Measurements from ENCODE around the gene BEST1.
A peak's percentile ranks its signal among the peaks of the same experiment; 100 is the strongest.
"Not testable (repeated sequence)": the region's sequence is repeated elsewhere in the genome, so short reads cannot be mapped to it uniquely, and the experiment has no call there.

The BEST1 gene

DNA sequence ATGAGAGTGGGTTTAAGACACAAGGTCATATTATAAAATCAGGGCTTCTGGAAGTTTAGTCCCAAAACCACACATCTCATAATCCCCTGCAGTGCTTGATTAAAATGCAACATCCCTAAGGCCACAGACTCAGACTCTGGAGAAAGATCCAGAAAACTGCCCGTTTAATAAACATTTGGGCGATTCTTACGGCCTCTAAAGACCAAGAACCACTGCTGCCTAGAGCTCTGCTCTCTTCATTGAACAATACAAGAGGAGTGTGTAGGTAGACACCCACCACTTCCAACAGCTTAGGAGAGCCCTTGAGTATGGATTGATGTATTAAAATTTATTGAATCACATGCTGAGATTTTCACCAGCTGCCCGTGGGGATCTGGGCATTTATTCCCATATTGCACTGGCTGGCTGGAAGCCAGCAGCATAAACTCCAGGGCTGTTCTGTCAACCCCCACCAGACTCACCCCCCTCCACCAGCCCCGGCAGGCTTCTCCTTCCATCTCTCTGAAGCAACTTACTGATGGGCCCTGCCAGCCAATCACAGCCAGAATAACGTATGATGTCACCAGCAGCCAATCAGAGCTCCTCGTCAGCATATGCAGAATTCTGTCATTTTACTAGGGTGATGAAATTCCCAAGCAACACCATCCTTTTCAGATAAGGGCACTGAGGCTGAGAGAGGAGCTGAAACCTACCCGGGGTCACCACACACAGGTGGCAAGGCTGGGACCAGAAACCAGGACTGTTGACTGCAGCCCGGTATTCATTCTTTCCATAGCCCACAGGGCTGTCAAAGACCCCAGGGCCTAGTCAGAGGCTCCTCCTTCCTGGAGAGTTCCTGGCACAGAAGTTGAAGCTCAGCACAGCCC is 749 bp upstream of the BEST1 start:
- DNase-seq, result peak; percentile 95

DNA sequence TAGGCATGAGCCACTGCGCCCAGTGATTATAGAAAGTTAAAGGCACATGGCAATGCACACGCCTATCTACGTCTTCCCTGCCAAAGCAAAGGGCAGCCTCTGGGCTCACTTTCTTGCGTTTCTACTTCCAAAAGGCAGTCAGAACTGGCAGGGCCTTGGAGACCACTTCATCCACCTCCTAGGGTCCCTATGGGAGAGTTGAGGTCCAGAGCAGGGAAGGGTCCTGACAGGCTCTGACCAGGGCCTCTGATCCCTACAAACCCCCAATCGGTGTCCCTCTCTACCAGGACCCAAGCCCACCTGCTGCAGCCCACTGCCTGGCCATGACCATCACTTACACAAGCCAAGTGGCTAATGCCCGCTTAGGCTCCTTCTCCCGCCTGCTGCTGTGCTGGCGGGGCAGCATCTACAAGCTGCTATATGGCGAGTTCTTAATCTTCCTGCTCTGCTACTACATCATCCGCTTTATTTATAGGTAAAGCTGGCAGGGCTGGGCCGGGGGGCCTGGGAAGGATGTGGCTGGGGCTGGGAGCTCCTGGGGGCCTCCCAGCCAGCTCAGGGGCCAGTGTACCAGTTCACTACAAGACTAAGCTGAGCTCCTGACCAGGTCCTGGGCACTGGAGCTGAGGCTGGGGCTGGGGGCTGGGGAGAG is 1.5 kb downstream of the BEST1 start:
- DNase-seq, result no peak

DNA sequence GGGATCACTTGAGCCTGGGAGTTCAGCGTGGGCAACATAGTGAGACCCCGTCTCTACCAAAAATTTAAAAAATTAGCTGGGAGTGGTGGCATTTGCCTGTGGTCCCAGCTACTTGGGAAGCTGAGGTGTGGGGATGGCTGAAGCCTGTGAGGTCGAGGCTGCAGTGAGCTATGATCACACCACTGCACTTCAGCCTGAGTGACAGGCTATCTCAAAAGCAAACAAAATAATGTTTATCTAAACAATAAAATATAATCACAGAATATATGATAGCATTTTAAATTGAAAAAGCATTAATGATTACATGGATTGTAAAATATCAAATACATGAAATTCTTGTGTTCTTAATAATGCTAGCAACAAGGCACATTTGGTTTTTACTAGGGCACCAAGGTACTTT is 2.7 kb downstream of the BEST1 start:
- no peak for DNase-seq

DNA sequence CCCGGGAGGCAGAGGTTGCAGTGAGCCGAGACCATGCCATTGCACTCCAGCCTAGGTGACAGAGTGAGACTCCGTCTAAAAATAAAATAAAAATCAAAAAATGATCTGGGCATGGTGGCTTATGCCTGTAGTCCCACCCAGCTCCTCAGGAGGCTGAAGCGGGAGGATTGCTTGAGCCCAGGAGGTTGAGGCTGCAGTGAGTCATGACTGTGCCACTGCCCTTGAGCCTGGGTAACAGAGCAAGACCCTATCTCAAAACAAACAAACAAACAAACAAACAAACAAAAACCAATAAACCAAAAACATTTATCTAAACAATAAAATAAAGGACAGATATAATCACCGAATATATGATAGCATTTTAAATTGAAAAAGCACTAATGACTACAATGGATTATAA is 3.5 kb downstream of the BEST1 start:
- not testable (repeated sequence) for DNase-seq

DNA sequence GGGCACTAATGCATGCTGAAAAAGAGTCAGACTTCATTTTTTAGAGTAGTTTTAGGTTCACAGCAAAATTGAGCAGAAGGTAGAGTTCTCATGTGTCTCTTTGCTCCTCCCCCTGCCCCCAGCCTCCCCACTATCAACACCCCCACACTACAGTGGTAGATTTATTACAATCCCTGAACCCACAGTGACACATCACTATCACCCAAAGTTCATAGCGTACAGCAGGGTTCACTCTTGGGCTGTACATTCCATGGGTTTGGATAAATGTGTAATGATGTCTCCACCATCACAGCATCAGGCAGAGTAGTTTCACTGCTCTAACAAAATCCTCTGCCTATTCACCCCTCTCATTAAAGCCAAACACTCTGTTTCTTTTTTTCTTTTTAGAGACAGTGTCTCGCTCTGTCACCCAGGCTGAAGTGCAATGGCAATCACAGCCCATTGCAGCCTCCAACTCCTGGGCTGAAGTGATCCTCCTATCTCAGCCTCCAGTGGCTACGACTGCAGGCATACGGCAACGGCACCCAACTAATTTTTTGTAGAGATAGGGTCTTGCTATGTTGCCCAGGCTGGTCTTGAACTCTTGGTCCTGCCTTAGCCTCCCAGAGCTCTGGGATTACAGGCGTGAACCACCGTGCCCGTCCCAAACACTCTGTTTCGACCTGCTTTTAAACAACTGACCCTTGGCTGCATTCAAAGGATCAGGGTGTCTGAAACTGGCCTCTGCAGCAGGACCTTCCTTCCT is 4.1 kb downstream of the BEST1 start:
- no peak for DNase-seq

DNA sequence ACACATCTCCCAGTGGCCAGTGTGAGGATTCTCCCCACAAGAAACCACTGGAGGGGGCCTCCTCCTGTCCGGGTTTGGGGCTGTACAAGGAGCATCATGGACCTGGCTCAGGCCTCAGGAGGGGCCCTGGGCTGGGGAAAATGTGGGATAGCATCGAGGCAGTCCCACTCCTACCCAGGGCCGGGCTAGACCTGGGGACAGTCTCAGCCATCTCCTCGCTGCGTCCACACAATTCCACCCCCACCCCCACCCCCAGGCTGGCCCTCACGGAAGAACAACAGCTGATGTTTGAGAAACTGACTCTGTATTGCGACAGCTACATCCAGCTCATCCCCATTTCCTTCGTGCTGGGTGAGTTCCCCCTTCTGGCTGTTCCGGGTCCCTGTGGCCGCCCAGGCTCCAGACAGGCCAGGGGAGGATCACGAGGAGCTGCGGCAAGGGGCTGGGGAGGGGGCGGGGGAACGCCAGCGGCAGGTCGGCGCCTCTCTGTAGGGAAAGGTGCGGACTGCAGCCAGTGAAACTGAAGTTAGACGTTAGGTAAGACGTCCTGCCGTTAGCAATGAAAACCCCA is 4.8 kb downstream of the BEST1 start:
- peak; percentile 72 for DNase-seq

DNA sequence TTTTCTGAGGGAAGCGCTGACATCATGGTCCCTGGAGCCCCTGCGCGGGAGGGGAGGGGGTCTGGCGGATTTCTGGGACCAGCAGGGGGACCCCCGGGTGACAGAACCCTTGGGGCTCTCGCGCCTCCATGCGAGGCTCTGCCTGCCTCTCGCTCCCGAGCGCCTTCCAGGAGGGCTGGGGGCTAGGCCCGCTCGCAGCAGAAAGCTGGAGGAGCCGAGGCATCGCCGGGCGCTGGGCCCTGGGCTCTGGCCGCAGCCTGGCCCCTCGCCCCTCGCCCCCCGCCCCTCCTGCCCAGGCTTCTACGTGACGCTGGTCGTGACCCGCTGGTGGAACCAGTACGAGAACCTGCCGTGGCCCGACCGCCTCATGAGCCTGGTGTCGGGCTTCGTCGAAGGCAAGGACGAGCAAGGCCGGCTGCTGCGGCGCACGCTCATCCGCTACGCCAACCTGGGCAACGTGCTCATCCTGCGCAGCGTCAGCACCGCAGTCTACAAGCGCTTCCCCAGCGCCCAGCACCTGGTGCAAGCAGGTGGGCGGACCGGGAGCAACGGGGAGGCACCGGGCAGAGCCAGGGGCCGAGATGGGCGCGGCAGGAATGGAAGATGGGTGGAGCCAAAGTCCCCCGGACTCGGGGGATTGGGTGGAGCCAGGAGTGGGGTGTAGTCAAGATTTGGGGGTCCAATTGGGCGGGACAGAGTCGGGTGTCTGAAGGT is 5.4 kb downstream of the BEST1 start:
- DNase-seq, result peak; percentile 89

DNA sequence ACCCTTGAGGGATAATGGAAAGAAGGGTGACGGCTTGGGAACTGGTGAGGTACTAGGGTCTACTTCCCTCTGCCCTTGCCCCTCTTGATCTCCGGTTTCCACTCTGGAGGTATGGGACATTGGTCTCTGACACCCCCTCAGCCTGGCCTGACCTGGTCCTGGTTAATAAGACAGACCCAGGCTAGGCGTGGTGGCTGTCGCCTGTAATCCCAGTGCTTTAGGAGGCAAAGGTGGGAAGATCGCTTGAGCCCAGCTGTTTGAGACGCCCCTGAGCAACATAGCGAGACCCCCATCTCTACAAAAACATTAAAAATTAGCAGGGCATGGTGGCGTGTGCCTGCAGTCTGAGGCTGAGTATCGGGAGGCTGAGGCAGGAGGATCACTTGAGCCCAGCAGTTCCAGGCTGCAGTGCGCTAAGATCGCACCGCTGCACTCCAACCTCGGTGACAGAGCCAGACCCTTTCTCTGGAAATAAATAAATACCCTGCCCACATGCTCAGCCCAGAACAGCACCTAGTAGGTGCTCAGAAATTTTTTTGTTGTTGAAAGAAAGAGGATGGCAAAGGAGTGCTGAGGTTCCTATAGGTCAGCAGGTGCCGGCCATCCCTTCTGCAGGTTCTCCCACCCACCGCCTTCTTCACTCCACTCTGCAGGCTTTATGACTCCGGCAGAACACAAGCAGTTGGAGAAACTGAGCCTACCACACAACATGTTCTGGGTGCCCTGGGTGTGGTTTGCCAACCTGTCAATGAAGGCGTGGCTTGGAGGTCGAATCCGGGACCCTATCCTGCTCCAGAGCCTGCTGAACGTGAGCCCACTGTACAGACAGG is 6.3 kb downstream of the BEST1 start:
- DNase-seq, result no peak

DNA sequence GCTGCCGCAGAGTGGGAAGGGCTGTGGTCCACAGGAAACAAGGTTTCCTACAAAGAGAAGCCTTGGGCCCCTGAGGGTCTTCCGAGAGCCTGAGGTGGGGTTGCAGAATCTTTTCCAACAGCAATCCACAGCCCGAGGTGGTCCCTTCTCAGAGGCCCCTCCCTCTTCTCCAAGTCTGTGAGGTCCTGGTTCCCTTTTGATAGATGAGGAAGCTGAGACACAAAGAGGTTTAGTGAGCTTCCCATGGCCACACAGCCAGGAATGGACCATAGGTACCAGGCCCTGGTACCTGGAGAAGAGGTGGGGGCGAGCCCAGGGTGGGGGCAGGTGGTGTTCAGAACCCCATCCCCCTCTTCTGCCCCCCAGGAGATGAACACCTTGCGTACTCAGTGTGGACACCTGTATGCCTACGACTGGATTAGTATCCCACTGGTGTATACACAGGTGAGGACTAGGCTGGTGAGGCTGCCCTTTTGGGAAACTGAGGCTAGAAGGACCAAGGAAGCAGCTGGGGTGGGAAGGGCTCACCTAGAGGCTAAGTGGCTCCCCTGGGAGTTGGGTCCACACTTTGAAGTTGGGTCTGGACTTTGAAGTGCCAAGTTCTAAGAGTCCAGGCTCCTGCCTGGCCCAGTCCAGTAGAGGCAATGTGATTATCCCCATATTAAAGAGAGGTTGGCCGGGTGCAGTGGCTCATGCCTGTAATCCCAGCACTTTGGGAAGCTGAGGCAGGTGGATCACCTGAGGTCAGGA is 7.0 kb downstream of the BEST1 start:
- no peak for DNase-seq

DNA sequence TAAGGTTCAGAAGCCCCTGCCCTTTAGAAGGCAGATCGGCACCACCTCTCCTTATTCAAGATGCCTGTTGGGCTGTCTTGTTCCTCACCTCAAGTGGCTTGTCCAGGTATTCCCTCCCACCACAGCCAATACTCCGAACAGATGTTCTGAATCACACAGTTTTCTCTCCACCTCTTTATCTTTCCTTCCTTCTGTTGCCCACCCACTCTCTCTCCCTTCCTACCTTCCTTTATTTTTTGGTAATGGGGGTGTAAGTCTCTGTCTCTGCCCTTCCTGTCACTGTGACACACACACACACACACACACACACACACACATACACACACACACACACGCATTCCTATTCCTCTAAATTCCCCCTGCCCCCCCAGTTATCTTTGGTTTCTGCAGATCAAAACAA is 8.4 kb downstream of the BEST1 start:
- no peak for DNase-seq

DNA sequence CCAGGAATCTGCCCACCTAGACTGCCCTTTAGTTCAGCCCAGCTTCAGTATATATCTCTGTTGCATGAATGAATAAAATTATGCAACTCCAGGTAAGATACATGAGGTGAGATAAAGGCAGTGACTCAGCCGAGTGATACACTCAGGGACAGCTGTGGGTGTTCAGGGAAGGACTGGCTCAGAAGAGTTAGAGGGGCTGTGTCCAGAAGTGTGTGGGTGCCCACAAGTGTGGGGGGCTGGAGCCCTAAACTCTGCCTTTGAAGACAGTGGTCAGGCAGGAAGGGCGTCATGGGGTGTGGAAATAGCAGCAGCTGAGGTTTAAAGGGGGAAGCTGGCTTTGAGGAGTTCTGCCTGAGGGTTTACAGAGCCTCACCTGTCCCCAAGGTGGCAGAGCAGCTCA is 9.0 kb downstream of the BEST1 start:
- no peak for DNase-seq

DNA sequence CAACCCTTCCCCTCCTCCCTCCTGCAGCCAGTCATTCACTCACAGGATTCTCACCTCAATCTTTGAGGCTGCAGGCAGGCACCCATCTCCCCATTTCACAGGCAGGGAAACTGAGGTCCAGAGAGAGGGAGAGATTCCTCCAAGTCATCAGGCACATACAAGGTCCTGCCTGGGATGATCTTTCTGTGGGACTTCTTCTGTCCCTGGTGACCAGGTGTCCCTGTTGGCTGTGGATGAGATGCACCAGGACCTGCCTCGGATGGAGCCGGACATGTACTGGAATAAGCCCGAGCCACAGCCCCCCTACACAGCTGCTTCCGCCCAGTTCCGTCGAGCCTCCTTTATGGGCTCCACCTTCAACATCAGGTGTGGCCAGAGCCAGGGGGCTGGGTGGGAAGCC is 9.5 kb downstream of the BEST1 start:
- DNase-seq, result no peak

DNA sequence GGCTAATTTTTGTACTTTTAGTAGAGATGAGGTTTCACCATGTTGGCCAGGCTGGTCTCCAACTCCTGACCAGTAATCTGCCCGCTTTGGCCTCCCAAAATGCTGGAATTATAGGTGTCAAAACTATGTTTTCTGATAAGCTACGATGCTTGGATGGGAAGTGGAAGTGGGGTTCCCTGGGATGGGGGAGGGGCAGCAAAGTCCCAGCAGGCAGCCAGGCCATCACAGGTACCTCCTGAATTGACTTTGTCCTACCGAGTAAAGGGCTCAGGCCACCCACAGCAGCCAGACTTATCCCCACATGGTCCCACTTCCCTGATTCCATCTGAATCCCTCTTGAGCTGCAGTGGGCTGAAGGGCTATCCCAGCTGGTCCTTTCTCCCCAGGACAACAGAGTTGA is 10.4 kb downstream of the BEST1 start:
- no peak for DNase-seq

DNA sequence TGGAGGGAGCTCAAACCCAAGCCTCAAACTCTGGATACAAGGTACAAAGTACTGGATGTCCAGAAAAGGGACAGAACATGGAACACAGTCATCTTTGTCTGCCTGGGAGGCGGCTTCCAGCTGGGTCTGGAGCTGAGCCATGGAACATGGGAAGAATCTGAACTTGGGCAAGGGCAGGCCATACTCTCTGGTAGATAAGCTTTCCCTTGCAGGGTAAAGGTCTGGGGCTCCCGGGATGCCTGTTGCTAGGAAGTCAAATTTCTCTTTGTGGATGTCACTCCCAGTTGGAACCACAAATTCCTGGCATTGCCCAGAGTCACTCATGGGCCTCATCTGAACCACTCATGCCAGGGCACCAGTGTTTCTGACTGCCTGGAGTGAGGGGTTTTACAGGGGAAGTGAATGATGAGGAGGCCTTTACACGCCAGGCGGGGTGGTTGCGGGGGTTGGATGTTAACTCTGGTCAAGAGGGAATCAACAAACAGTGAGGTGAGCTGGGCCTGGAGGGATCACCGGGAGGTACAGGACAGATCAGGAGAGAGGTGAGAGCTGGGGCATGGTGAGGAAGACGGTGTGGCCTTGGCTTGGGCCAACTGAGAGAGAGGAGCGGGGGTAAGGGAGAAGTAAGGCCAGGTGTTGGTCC is 11.5 kb downstream of the BEST1 start:
- DNase-seq, result no peak

DNA sequence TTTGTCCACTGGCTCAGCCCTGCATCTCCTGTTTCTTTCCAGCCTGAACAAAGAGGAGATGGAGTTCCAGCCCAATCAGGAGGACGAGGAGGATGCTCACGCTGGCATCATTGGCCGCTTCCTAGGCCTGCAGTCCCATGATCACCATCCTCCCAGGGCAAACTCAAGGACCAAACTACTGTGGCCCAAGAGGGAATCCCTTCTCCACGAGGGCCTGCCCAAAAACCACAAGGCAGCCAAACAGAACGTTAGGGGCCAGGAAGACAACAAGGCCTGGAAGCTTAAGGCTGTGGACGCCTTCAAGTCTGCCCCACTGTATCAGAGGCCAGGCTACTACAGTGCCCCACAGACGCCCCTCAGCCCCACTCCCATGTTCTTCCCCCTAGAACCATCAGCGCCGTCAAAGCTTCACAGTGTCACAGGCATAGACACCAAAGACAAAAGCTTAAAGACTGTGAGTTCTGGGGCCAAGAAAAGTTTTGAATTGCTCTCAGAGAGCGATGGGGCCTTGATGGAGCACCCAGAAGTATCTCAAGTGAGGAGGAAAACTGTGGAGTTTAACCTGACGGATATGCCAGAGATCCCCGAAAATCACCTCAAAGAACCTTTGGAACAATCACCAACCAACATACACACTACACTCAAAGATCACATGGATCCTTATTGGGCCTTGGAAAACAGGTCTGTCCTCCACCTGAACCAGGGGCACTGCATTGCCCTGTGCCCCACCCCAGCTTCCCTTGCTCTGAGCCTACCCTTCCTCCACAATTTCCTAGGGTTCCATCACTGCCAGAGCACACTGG is 12.3 kb downstream of the BEST1 start:
- DNase-seq, result no peak

DNA sequence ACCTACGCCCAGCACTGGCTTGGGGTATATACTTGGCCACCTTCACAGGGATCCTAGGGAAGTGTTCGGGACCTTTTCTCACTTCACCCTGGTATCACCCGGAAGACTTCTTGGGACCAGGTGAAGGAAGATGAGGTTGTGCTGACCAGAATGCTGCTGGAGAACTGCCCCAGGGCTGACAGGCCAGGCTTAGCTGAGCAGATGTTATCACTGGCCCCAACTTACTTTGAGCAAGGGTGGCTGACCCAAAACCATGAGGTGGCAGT is 12.8 kb downstream of the BEST1 start:
- no peak for DNase-seq

DNA sequence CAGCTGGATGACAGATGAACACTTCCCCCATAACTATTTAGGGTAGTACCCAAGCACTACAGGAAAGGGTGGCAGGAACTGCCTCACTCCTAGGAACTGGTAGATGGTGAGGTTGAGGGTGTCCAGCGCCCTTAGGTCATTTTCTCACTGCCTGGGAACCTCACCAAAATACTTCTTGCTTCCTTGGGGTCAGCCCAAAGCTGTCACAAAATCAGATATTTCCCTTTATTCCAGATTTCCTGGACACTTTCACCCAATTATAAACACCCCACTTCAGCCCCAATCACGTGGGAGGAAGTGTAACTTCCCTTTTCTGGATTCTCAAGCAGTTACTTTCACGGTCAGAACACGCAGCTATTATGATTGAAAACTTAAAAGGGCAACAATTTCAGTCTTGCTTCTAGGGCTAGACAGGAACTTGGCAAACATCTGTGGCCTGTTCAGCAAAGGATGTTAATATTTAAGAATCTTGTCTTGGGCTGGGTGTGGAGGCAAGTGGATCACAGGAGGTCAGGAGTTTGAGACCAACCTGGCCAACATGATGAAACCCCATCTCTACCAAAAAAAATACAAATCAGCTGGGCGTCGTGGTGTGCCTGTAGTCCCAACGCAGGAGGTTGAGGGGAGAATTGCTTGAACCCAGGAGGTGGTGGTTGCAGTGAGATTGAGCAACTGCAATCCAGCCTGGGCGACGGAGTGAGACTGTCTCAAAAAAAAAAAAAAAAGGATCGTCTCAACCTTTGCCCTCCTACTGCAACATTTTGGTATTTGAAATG is 13.3 kb downstream of the BEST1 start:
- DNase-seq, result no peak

DNA sequence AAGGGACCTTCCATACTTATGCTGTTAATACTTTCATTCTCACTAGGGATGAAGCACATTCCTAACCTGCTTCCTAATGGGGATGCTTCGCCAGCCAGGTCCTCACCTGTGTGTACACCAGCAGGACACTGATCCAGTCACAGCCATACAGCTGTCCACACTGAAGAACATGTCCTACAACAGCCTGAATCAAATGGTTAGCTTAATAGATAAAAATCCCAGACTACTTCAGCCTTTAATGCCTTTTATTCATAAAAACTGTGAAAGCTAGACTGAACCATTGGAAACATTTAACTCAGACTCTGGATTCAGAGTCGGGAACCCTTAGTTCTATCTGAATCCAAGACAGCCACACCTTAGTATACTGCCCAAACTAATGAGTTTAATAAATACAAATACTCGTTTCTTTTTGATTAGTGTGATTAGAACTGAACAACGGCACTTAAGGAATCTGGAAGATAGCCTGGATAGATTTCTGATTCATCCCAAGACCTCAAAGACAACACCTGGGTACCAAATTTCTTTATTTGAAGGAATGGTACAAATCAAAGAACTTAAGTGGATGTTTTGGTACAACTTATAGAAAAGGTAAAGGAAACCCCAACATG is 14.0 kb downstream of the BEST1 start:
- no peak for DNase-seq
